ENCODE measurements around the gene SH3PXD2A.

GRCh38 chr10:103695584-103696005, 159.8 kb downstream of the SH3PXD2A start:
- TF ChIP-seq CTCF (IDR thresholded peaks at IDR 0.05 in 2 of 3, conservative IDR thresholded peaks at IDR 0.05 in 1 of 3; ENCODE audit: insufficient read depth in 2 of 3, low read depth in 1 of 3, low read length in 3 of 3) (no peak), ATF1 (CRISPR knock-in tag; IDR thresholded peaks at IDR 0.05) (no peak), ATF1 (tag; IDR thresholded peaks at IDR 0.05) (no peak), ZBTB33 (CRISPR knock-in tag; IDR thresholded peaks at IDR 0.05) (no peak), REST (IDR thresholded peaks at IDR 0.05; ENCODE audit: borderline replicate concordance) (no peak), REST (CRISPR knock-in tag; IDR thresholded peaks at IDR 0.05; ENCODE audit: low read depth) (no peak), TBL1XR1 (IDR thresholded peaks at IDR 0.05; ENCODE audit: low read length in 2 of 2) (no peak), USF2 (CRISPR knock-in tag; IDR thresholded peaks at IDR 0.05) (no peak), EGR1 (conservative IDR thresholded peaks at IDR 0.05) (no peak), PKNOX1 (IDR thresholded peaks at IDR 0.05) (no peak), TAF1 (IDR thresholded peaks at IDR 0.05; ENCODE audit: control insufficient read depth, extremely low read depth, insufficient read depth, low read length, severe bottlenecking) (no peak), ZFX (CRISPR knock-in tag; IDR thresholded peaks at IDR 0.05) (no peak), EHMT2 (IDR thresholded peaks at IDR 0.05) (no peak), ZBTB7A (IDR thresholded peaks at IDR 0.05; ENCODE audit: borderline replicate concordance, control insufficient read depth, low read depth, low read length) (no peak)

All from K562 (cell line).